Skin epidermis (tissue), 12 donors: Measurements from ENCODE around the gene ZFR2.
"Not testable (repeated sequence)": the region's sequence is repeated elsewhere in the genome, so short reads cannot be mapped to it uniquely, and the experiment has no call there.

Source experiments
- H3K27ac ChIP-seq, 21 experiments: fragments of 200-600 bp; sonication (generic) in 11 of 21; one replicate each; pipeline ENCODE4 v1.5.0; 2020; ENCODE audit warnings: mild to moderate bottlenecking in 3 of 21, inconsistent platforms in 2 of 21, moderate library complexity in 2 of 21
- H3K4me3 ChIP-seq, 7 experiments: fragments of 200-600 bp; sonication (generic) in 2 of 7; one replicate each; pipeline ENCODE4 v1.5.0; 2020; ENCODE audit warnings: inconsistent platforms in 2 of 7, mild to moderate bottlenecking in 2 of 7, moderate library complexity in 1 of 7

Gene ZFR2

DNA sequence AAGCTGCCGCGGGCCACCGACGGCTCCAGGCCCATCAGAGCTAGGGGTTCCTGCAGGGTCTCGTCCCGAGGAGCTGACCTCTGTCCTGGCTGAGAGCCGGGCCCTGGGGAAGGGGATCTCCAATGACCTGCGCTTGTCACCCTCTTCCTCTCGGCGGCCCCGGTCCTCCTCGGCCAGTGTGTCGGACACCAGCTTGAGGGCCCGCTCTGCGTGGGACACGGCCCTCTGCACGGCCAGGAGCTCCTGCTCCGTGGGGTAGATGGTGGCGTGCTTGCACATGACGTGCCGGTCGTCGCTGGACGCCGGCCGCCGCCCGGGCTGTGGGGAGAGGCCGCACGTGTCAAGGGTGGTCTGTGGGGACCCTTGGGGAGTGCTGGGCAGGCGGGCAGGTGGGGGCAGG is 49.9 kb downstream of the ZFR2 start:
- Histone ChIP-seq H3K27ac (no peak overlapping the region), H3K4me3 (no peak overlapping the region)

DNA sequence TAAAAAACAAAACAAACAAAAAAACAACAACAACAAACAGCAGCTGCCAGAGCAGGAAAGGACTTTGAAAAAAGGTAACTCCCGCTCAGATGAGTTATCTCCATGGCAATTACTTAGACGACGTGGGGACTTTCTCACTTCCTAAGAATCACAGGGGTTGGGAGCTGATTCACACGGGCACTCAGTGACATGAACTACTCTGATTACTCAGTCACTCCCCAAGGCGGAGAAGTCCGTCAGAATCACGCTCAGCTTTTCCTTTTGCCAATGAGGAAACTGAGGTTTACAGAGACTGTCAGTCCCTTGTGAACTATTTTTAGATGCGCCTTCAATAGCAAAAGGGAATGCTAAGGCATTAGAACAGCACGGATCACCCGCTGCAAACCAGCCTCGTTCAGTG is 50.4 kb downstream of the ZFR2 start:
- Histone ChIP-seq H3K4me3 (no peak overlapping the region), H3K27ac (no peak overlapping the region)

DNA sequence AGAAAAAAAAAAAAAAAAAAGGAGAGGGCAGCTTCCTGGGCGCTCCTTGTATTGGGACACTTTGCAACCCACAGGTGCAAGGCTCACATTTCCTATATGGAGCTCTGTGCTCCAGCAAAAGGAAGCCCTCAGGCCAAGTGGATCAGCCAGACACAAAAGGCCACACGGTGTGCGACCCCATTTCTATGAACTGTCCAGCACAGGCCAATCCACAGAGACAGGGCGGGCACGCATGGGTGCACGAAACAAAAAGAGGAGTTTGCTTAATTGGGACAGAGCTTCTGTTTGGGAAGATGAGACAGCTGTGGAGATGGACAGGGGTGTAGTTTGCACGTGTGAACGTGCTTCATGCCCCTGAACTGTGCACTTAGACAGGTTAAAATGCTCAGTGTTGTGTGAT is 51.1 kb downstream of the ZFR2 start:
- no peak overlapping the region for H3K27ac ChIP-seq
- no peak overlapping the region for H3K4me3 ChIP-seq

- no peak overlapping the region for H3K4me3 ChIP-seq
- H3K27ac ChIP-seq: no peak overlapping the region
These were observed 52.1 kb downstream of the ZFR2 start for GRCh38 chr19:3816566-3817218.

GRCh38 chr19:3816148-3816547 is 52.7 kb downstream of the ZFR2 start:
- not testable (repeated sequence) for H3K4me3 ChIP-seq, H3K27ac ChIP-seq

DNA sequence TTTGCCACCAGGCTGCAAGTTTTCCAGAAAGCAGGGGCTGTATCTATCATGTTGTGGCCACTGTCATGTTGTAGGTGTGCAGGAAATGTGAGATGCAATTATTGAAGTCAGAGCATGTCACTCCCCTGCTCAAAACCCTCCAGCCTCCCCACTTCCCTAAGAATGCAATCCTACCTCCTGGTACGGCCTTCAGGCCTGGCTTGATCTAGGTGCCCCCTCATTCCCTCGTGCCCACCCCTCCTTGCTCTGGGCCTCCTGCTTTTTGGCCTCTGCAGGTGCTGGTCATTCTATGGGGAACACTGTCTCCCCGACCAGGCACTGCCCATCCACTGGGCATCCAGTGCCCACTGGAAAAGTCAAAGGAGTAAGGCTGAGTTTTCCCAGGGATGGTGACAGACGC is 54.2 kb downstream of the ZFR2 start:
- H3K4me3 ChIP-seq: no peak overlapping the region
- H3K27ac ChIP-seq: peak overlapping the region in 4 of 21 experiments; percentile 4 to 44 (median 32)

DNA sequence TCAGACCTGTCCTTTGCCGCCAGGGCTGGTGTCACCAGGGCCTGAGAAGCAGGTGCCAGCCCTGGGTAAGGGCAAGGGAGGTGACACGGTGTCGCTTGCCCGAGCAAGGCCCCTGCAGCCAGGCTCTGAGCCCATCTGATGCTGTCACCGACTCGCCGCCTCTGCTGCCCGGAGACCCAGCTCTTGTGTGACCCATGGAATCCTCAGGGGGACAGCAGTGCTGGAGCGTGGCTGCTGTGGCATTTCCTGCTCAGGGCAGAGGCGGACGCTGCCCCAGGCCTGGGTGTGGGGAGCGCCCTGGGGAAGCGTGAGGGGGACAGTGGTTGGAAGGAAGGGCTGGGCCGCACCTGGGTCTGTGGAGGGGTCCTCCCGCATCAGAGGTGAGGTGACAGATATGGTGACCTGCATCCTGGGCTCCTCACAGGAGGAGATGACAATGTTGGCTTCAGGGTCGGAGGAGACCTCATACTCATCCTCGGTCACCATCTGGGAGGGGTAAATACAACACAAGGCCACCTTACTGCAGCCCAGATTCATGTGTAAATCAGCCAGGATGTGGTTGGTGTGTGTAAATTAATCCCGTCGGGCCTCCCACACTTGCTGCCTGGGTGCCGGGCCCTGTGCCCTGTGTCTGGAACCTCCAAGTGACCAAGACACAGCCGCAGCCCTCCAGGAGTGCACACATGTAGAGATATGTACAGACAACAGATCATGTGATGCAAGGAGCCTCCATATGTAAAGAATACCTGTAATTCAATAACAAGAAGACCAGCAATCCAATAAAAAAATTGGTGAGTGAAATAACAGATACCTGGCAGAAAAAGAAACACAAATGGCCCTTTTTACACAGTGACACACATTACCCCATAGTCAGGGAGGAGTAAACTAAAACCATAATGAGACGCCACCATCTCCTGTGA is 55.1 kb downstream of the ZFR2 start:
- Histone ChIP-seq H3K27ac (peak overlapping the region in 14 of 21 experiments; percentile 4 to 80 (median 34)), H3K4me3 (no peak overlapping the region)

- Histone ChIP-seq H3K4me3 (no peak overlapping the region), H3K27ac (peak overlapping the region in 5 of 21 experiments; percentile 9 to 50 (median 23))
These were observed 58.0 kb downstream of the ZFR2 start for GRCh38 chr19:3810708-3811355.

- H3K4me3 ChIP-seq: no peak overlapping the region
- peak overlapping the region in 4 of 21 experiments; percentile 9 to 50 (median 36) for H3K27ac ChIP-seq
These were observed 58.7 kb downstream of the ZFR2 start for GRCh38 chr19:3809881-3810707.

- H3K4me3 ChIP-seq: no peak overlapping the region
- no peak overlapping the region for H3K27ac ChIP-seq
These were observed 60.3 kb downstream of the ZFR2 start for GRCh38 chr19:3808420-3809143.

DNA sequence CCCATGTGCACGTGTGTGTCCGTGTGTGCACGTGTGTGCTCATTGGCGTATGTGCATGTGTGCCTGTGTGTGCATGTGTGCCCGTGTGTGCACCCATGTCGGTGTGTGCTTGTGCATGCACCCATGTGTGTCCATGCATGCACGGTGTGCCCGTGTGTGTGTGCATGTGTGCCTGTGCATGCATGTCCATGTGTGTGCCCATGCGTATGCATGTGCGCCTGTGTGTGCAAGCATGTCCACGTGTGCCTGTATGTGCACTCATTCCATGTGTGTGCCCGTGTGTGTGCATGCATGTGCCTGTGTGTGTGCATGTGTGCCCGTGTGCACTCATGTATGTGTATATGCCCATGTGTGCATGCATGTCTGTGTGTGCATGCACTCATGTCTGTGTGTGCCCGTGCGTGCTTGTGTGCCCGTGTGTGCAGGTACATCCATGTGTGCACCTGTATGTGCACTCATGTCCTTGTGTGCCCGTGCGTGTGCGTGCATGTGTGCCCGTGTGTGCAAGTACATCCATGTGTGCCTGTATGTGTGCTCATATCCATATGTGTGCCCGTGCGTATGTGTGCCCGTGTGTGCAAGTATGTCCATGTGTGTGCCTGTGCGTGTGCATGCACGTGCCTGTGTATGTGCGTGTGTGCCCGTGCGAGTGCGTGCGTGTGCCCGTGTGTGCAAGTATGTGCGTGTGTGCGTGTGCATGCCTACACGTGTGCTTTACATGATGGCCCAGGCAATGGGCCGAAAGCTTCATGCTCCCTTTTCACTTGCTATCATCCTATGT is 61.1 kb downstream of the ZFR2 start:
- no peak overlapping the region for H3K27ac ChIP-seq
- H3K4me3 ChIP-seq: no peak overlapping the region

GRCh38 chr19:3807131-3807480 is 61.7 kb downstream of the ZFR2 start:
- H3K27ac ChIP-seq: peak overlapping the region in 1 of 21 experiments; percentile 19
- no peak overlapping the region for H3K4me3 ChIP-seq

DNA sequence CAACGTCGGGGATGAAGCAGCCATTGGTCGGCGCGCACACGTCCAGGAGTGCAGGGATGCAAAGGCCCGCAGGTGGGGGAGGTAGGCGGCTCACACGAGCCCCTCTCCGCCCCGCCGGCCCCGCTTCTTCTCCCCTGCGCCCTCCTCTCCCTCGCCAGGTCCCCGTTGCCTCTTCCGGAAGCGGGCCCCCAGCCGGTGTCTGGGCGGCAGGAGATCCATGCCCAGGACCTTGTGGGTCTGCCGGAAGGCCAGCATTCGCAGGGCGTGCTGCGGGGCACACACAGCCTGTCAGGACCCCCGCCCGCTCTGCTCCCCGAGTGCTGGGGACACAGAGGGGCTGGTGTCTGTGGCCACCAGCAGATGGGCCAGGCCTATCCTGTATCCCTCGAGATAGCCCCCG is 63.0 kb downstream of the ZFR2 start:
- H3K4me3 ChIP-seq: no peak overlapping the region
- no peak overlapping the region for H3K27ac ChIP-seq

DNA sequence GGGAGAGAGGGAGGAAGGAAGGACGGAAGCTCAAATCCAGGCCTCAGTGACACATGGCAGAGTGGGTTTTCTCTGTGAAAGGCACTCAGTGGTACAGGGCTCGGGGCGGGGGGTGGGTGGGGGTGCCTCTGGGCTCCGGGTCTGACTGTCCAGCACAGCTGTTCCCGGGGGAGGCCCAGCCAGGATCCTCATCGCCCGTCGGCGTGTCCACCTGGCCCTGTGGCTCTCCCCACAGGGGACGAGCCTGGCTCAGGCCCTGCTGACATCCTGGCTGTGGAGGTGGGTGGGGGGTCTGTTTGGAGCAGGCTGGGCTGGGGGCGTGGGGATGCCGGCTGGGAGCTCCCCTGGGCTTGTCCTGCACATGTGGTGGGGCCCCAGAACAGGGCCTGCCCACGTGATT is 64.4 kb downstream of the ZFR2 start:
- Histone ChIP-seq H3K27ac (no peak overlapping the region), H3K4me3 (no peak overlapping the region)

DNA sequence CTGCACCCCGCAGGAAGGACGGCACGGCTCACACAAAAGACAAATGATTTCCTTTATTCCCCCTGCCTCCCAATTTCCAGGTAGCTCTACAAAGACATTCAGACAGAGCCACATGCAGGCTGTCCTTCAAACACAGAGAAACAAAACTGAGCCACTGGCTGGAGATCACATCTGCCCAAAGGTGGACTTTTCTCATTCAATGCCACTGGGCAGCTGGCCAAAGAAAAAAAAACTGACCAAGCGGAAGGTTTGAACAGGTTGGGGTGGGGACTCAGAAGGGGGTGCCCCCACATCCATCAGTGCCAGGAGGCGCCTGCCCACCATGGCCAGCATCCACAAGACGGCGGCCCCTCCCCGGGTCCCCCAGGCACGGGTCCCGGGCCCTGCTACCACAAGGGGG is 64.9 kb downstream of the ZFR2 start:
- no peak overlapping the region for H3K27ac ChIP-seq
- H3K4me3 ChIP-seq: no peak overlapping the region

DNA sequence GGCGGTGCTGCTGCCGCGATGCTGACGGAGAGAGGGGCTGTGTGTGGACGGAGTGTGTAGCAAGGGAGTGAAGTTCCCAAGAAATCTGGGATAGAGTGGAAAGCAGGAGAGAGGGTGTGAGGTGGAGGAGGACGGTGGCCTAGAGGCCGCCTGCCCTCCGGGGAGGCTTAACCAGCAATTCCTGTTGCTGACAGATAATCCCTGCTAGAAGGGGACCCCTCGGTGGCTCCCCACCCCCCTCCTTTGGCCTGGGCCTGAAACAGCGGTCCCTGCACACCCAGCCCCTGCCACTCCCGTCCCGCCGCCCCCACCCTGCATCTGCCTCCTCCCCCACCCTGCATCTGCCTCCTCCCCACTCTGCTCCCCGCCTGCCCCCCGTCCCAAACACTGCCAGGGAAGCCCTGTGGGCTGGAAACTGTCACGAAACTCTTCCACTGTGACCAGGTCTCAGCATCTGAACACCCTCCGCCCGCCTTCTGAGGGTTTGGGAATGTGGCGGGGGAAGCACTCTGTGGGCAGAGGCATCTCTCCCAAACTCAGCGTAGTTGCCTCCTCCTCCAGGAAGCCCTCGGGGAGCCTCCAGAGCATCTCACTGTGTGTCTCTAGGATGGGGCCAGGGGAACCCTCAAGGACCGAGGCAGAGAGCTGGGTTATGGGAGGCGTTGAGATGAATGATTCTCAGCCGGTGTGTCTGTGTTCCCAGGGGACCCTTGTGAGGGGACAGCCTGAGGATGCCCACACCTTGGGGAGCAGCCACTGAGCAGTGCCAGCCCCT is 65.5 kb downstream of the ZFR2 start:
- H3K27ac ChIP-seq: no peak overlapping the region
- H3K4me3 ChIP-seq: no peak overlapping the region

DNA sequence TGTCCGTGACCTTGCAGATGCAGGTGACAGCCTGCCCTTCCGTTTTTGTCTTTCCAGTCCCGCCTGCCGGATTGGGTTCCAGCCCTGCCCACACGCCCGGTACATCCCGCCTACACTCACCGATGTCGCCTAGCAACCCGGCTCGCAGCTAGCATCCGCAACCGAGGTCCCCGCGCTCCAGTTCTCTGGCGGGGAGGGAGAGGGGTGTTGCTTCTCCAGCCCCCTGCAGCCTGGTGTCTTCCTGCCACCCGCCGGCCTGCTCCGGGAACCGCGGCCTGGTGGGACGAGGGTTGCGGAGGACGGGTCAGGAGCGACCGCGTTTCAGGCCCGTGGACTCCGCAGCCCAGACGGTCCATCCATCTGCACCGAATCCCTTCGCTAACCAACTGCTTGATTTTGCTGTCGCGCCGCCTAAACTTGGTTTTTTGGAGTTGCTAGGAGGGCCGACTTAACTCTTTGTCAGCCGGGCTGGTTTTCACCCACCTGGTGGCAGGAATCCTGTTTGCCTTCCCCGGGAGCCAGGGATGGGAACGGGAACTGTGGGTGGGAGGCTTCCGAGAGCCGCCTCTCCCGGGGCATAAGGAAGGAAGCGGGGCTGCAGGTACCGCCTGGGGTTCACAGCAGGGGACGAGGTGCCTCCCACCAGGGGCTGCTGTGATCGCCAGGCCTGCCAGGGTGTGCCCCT is 67.3 kb downstream of the ZFR2 start:
- Histone ChIP-seq H3K4me3 (peak overlapping the region in 5 of 7 experiments; percentile 2 to 27 (median 16)), H3K27ac (peak overlapping the region in 3 of 21 experiments; percentile 16 to 38 (median 19))
